ENCODE data around the gene SRM. TPM values are rescaled to one million over a fixed set of nuclear protein-coding genes. Genes with fewer than 3 reads are reported as not detected.

Gene SRM
- total RNA-seq (2012; rRNA removed) (23.1 and 25.6 TPM in 2 replicates), polyA plus RNA-seq (2012; rRNA removed) (160 and 203 TPM in 2 replicates), Bru-seq, nascent RNA (percentile 72 among the genes with signal in this experiment), BruChase-seq, experiment 1, labeled RNA remaining after a 6-hour chase (percentile 82 among the genes with signal in this experiment), BruChase-seq, experiment 2, labeled RNA remaining after a 2-hour chase (percentile 64 among the genes with signal in this experiment)
- polyA plus RNA-seq (2012; cell fraction: cytosol; rRNA removed) = 336 and 350 TPM in 2 replicates
- polyA plus RNA-seq (2012; cell fraction: nucleus; rRNA removed; ENCODE audit: low replicate concordance) = 66.9 and 159 TPM in 2 replicates
- long read RNA-seq, transcript SRM-201 (8 exons, 1,266 nt) = major isoform, 189 of 237 reads
- long read RNA-seq, partial matches to known transcripts = 22 of 237 reads
- long read RNA-seq, other reads (novel, unspliced or antisense) = 22 of 237 reads

- peak within 1 kb of the TSS; percentile 54 for H2BK5ac ChIP-seq (ENCODE audit: low read depth, low read length, poor library complexity, severe bottlenecking)
- peaks cover 8% of the 10 kb centered on the region; the same call in 1 of the 2 replicates for H3K9me1 ChIP-seq (ENCODE audit: insufficient read depth, low read length)
- DNase-seq = peak; percentile 87
- WGBS, 2 experiments (ENCODE audit: extremely low coverage in 2 of 2, insufficient read length in 1 of 2) = 0% methylated on average over 23 of the region's 83 CpGs; no CpG with 5 or more reads in 1 of the 2 experiments
- ChIA-PET POLR2A (ENCODE audit: unreplicated experiment) (interaction anchor here (1.0 kb wide), 1 partner anchor 23 kb away, joined by 4 read pairs; no protein-coding TSS in a partner anchor), CTCF (no interaction called here)
- H2AFZ ChIP-seq (replicated peaks; ENCODE audit: low read length, poor library complexity) = peak within 1 kb of the TSS; percentile 97
- peaks cover 8% of the 10 kb centered on the region for H3K4me1 ChIP-seq (ENCODE audit: control insufficient read depth, insufficient read depth, low read length)
- H3K36me3 ChIP-seq (ENCODE audit: control insufficient read depth, insufficient read depth, low read length) = peaks cover 28% of the 10 kb centered on the region
- peak within 1 kb of the TSS; percentile 70 for H3K27ac ChIP-seq (ENCODE audit: insufficient read depth, low read length)
- peak within 1 kb of the TSS; percentile 91 for H3K9ac ChIP-seq (ENCODE audit: low read depth, low read length)
- intact Hi-C loops (cut with micrococcal nuclease) (loop anchor here (1.0 kb wide), 1 partner anchor 23 kb away; no protein-coding TSS in a partner anchor), in situ Hi-C loops (cut with MboI; ENCODE audit: low sequenced_read_pairs) (no loop called here), dilution Hi-C loops (cut with HindIII; ENCODE audit: low sequenced_read_pairs, unreplicated experiment) (no loop called here)
- H3K9me3 ChIP-seq (ENCODE audit: control insufficient read depth, insufficient read depth, low read length) = no peaks in the 10 kb centered on the region
- H4K8ac ChIP-seq (ENCODE audit: low read depth in 2 of 2, low read length in 2 of 2) = peak within 1 kb of the TSS; percentile 78 to 86
- H4K91ac ChIP-seq (ENCODE audit: insufficient read depth, low read depth, low read length) = peak within 1 kb of the TSS; percentile 85
- H3K79me1 ChIP-seq (ENCODE audit: low read depth in 1 of 2, low read length in 2 of 2) = peaks cover 28 to 51% of the 10 kb centered on the region in 2 experiments
- H2BK120ac ChIP-seq (ENCODE audit: low read depth, low read length) = no peak within 1 kb of the TSS; the same call in 1 of the 2 replicates
- H4K20me1 ChIP-seq (ENCODE audit: insufficient read depth, low read length) = peaks cover 3% of the 10 kb centered on the region; the same call in 1 of the 2 replicates
- H3K56ac ChIP-seq (ENCODE audit: extremely low read depth, insufficient read depth, low read length) = peak within 1 kb of the TSS; percentile 90
- peak within 1 kb of the TSS; percentile 95 for H3K4me2 ChIP-seq (ENCODE audit: low read depth, low read length)
- peak within 1 kb of the TSS; percentile 93 for H3K23ac ChIP-seq (ENCODE audit: low read depth, low read length)
- ATAC-seq (ENCODE audit: low read depth) = peak; percentile 98
- H3K27me3 ChIP-seq (ENCODE audit: control insufficient read depth, insufficient read depth, low read length) = no peaks in the 10 kb centered on the region
- no peak within 1 kb of the TSS for H2BK15ac ChIP-seq (ENCODE audit: low read depth, low read length)
- peak within 1 kb of the TSS; percentile 86 for H3K4ac ChIP-seq (ENCODE audit: low read depth, low read length)
- H3K4me3 ChIP-seq (ENCODE audit: insufficient read depth, low read depth, low read length) = peak within 1 kb of the TSS; percentile 93
- H2BK20ac ChIP-seq (ENCODE audit: low read depth, low read length) = no peak within 1 kb of the TSS
- peak within 1 kb of the TSS; percentile 96 for H2AK5ac ChIP-seq (ENCODE audit: low read depth, low read length)
- peak within 1 kb of the TSS; percentile 90 for H3K14ac ChIP-seq (replicated peaks; ENCODE audit: low read depth, low read length)
- H2AK9ac ChIP-seq (replicated peaks; ENCODE audit: low read depth, low read length, poor library complexity) = peak within 1 kb of the TSS; percentile 99
- no TSS peak for BruUV-seq (replicated peaks)
- H4K5ac ChIP-seq (ENCODE audit: low read depth, low read length) = peak within 1 kb of the TSS; percentile 68
- peak within 1 kb of the TSS; percentile 4 for H3K18ac ChIP-seq (ENCODE audit: low read depth, low read length)
- no peak for TF ChIP-seq RCOR1 (IDR thresholded peaks at IDR 0.05; ENCODE audit: insufficient replicate concordance, low read length)
- no peak; the same call in 1 of the 2 replicates for TF ChIP-seq BHLHE40 (IDR thresholded peaks at IDR 0.05; ENCODE audit: low read depth, low read length)
- no peak for TF ChIP-seq RAD21 (IDR thresholded peaks at IDR 0.05; ENCODE audit: low read length)
- no peak for TF ChIP-seq RFX5 (IDR thresholded peaks at IDR 0.05; ENCODE audit: low read depth, low read length)
- TF ChIP-seq ELK1 (IDR thresholded peaks at IDR 0.05; ENCODE audit: borderline replicate concordance, low read depth, low read length) = no peak
- peak; percentile 97 for TF ChIP-seq MXI1 (IDR thresholded peaks at IDR 0.05; ENCODE audit: borderline replicate concordance, low read depth, low read length)
- peak; percentile 14; the same call in 1 of the 2 replicates for TF ChIP-seq FOS (IDR thresholded peaks at IDR 0.05; ENCODE audit: low read depth, low read length)
- no peak for TF ChIP-seq NFE2L2 (IDR thresholded peaks at IDR 0.05; ENCODE audit: low read depth, low read length)
- TF ChIP-seq USF2 (IDR thresholded peaks at IDR 0.05; ENCODE audit: low read depth, low read length) = peak; percentile 92
- TF ChIP-seq MAZ (IDR thresholded peaks at IDR 0.05; ENCODE audit: borderline replicate concordance, low read depth, low read length) = peak; percentile 49; the same call in 1 of the 2 replicates
- TF ChIP-seq MAFK (IDR thresholded peaks at IDR 0.05; ENCODE audit: low read depth, low read length) = no peak
- TF ChIP-seq SMC3 (IDR thresholded peaks at IDR 0.05; ENCODE audit: low read depth, low read length) = no peak
- TF ChIP-seq CHD1 (IDR thresholded peaks at IDR 0.05; ENCODE audit: low read depth, low read length) = no peak
These were observed at the start of gene SRM for GRCh38 chr1:11059968-11060830. SRM (minus strand) TSS chr1:11060018; CDS start chr1:11059943, 75 bp downstream.

All from IMR-90 (cell line).